SK-N-MC (cell line): ENCODE data around the gene CLSTN2.

Source experiments
- DNase-seq: peaks from one replicate; pipeline ENCODE4 v3.0.0-alpha.2; 2011; ENCODE audit warnings: low read depth, low spot score
- H3K27ac ChIP-seq: fragments of 200-600 bp; sonication (generic); 2 replicates; pipeline ENCODE4 v1.5.1; 2016; ENCODE audit warnings: mixed run types
- H3K36me3 ChIP-seq: fragments of 200-600 bp; sonication (generic); 2 replicates; pipeline ENCODE4 v1.6.1; 2017; ENCODE audit warnings: antibody characterized with exemption, low read length, mixed read lengths; ENCODE audit not compliant: insufficient read depth
- H3K4me3 ChIP-seq: fragments of 200-600 bp; sonication (generic); 2 replicates; pipeline ENCODE4 v1.5.1; 2016
- H3K9ac ChIP-seq: fragments of 200-600 bp; sonication (generic); 2 replicates; pipeline ENCODE4 v1.8.0; 2017; ENCODE audit warnings: mixed run types, mixed read lengths; ENCODE audit not compliant: insufficient read length
- H3K9me3 ChIP-seq: fragments of 200-600 bp; sonication (generic); 2 replicates; pipeline ENCODE4 v1.6.1; 2017; ENCODE audit warnings: low read depth, mild to moderate bottlenecking, antibody characterized with exemption, low read length, moderate library complexity, mixed read lengths
- EZH2 ChIP-seq: fragments of 200-600 bp; sonication (generic); IDR thresholded peaks from one replicate; pipeline ENCODE4 v1.6.1; 2017; ENCODE audit warnings: antibody characterized with exemption
- FOXP2 ChIP-seq: optimal IDR thresholded peaks from 2 replicates; pipeline ENCODE3; 2011; ENCODE audit warnings: mild to moderate bottlenecking, moderate library complexity; ENCODE audit not compliant: insufficient read depth; ENCODE audit errors: extremely low read length, control extremely low read depth
- POLR2AphosphoS5 ChIP-seq: IDR thresholded peaks from 2 replicates; pipeline ENCODE4 v1.6.1; 2012; ENCODE audit warnings: mild to moderate bottlenecking, low read depth, low read length, borderline replicate concordance

The CLSTN2 gene

DNA sequence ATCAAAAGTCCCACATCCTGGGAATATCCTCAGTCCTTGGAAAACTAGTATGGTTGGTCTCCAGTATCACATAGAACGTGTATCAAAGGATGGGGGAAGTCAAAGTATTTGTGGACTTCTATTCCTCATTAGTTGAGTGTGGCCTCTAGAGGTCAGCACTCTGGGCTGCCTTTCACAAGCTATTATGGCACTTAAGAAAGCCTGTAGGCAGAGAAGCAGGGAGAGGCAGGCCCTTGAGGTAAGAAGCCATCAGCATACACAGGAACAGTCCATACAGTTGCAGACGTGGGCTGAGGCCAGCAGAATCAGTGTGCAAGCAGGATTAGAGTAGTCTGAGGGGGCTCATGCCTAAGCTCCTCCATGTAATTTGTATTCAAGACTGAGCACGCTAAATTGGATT, 341.7 kb downstream of the CLSTN2 start:
- no peaks in the 10 kb centered on the region for H3K9me3 ChIP-seq
- H3K27ac ChIP-seq: no peak overlapping the region
- no peaks in the 10 kb centered on the region for H3K36me3 ChIP-seq
- TF ChIP-seq EZH2 (no peak), POLR2AphosphoS5 (no peak), FOXP2 (no peak)
- DNase-seq: no peak
- no peak overlapping the region for H3K9ac ChIP-seq
- no peak overlapping the region for H3K4me3 ChIP-seq

DNA sequence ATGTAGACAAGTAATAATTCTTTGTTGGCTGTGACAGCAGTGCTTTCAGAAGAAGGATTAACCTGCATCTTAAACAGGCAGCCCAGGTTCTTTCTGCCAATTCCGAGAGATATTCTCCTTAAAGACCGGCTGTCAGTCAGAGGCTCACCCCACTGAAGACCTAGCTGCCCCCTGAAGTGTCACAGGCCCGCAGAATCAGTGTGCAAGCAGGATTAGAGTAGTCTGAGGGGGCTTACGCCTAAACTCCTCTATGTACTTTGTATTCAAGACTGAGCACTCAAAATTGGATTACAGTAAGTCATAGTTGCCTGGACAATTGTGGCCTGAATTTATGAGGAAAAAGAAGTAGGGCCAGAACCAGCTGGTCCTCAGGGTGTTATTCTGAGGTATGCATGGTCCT, 342.9 kb downstream of the CLSTN2 start:
- DNase-seq: no peak
- H3K4me3 ChIP-seq: no peak overlapping the region
- no peak overlapping the region for H3K9ac ChIP-seq
- H3K9me3 ChIP-seq: no peaks in the 10 kb centered on the region
- TF ChIP-seq EZH2: no peak
- no peak overlapping the region for H3K27ac ChIP-seq
- H3K36me3 ChIP-seq: no peaks in the 10 kb centered on the region

DNA sequence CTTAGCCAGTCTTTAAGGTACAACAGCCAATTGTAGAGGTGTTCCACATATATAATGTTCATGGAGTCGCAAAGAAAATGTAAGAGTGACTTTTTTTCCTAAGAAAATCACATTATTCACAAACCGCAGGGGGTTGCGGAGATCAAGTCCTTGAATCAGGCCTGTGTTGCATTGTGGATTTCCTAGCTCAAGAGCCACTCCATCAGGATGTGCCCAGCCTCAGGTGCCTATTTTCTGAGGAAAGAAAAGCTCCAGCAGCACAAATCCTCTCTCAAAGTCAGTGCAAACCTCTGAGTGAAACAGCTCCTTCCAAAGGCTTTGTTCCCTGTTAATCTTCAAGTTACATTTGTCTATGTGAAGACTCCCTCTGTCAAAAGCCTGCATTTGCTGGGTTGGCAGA, 349.4 kb downstream of the CLSTN2 start:
- TF ChIP-seq POLR2AphosphoS5: no peak
- no peak for TF ChIP-seq EZH2
- TF ChIP-seq FOXP2: no peak
- no peak overlapping the region for H3K9ac ChIP-seq
- DNase-seq: no peak
- H3K9me3 ChIP-seq: no peaks in the 10 kb centered on the region
- no peak overlapping the region for H3K27ac ChIP-seq
- H3K4me3 ChIP-seq: no peak overlapping the region
- H3K36me3 ChIP-seq: no peaks in the 10 kb centered on the region

DNA sequence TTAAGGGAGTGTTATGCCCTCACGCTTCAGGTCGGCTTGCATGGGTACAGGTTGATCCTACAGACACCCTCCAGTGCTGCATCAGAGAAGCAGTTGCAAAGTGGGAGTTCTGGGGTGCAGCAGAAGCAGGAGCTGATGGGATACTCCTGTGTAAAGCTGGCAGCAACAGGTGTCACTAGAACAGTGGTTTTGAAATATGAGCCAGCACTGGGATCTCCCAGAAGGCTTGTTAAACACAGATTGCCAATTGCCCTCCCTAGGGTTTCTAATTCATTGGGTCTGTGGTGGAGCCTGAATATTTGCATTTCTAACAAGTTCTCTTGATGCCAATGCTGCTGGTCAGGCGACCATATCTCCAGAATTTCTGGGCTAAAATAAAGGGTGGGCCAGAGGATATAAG, 350.4 kb downstream of the CLSTN2 start:
- Histone ChIP-seq H3K4me3 (no peak overlapping the region), H3K9ac (no peak overlapping the region), H3K9me3 (no peaks in the 10 kb centered on the region), H3K36me3 (no peaks in the 10 kb centered on the region), H3K27ac (no peak overlapping the region)
- TF ChIP-seq FOXP2 (no peak), POLR2AphosphoS5 (no peak), EZH2 (no peak)
- no peak for DNase-seq

DNA sequence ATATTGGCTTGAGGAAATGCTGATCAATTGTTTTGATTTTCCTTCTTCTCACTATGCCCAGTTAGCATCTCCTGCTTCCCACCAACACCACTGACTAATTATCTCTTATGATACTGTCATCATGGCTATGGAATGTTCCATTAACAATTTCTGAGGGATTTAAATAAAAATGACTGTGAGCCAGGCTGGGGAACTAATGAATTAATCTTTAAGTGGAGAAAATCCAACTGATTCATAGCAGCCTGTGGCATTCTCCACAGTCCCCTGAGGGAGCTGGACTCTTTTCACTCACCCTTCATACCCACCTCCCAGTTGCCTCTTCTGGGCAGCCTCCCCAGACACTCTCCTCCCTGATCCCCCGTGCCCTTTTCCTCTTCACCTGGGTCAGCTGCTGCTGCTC, 353.6 kb downstream of the CLSTN2 start:
- no peaks in the 10 kb centered on the region for H3K9me3 ChIP-seq
- no peaks in the 10 kb centered on the region for H3K36me3 ChIP-seq
- no peak overlapping the region for H3K27ac ChIP-seq
- DNase-seq: no peak
- TF ChIP-seq EZH2 (no peak), FOXP2 (no peak), POLR2AphosphoS5 (no peak)
- no peak overlapping the region for H3K9ac ChIP-seq
- no peak overlapping the region for H3K4me3 ChIP-seq

DNA sequence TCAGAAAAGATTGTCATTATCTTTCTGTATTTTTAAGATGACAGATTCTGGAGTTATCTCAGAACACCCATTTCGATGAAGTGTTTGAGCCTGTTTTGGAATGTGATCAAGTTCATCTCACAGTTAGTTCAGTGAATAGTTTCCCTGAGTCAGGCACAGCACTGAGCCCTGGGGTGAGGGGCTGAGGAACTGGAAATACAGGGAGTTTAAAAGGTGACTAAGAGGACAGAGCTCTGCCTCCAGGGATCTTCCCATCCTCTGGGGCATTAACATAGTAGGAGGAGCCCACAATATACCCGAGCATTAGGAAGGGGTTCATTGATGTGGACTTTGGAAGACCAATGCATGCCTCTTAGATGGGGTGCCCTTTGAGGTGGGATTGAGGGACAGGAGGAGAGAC, 355.1 kb downstream of the CLSTN2 start:
- Histone ChIP-seq H3K36me3 (no peaks in the 10 kb centered on the region), H3K9me3 (no peaks in the 10 kb centered on the region), H3K27ac (no peak overlapping the region), H3K9ac (no peak overlapping the region), H3K4me3 (no peak overlapping the region)
- no peak for DNase-seq
- TF ChIP-seq FOXP2 (no peak), POLR2AphosphoS5 (no peak), EZH2 (no peak)

DNA sequence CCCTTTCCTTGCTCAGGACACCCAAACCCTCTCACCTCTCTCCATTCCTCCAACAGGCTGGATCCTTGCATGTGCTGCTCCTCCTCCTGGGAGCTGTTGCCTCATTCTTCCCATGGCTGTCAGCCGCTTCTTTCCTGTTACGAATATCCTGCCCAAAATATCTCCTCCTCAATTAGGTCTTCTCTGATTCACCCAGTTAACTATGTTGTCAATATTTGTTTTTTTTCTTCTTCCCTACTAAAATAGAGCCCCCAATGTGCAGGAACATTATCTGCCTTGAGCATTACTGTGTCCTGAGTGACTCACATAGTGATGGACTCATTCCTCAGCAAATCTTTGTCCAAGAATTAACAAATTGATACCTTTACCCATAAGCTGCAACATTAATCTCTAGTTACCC, 357.2 kb downstream of the CLSTN2 start:
- DNase-seq: no peak
- TF ChIP-seq EZH2: no peak
- no peak for TF ChIP-seq POLR2AphosphoS5
- no peak for TF ChIP-seq FOXP2
- H3K9ac ChIP-seq: no peak overlapping the region
- no peaks in the 10 kb centered on the region for H3K9me3 ChIP-seq
- no peaks in the 10 kb centered on the region for H3K36me3 ChIP-seq
- H3K27ac ChIP-seq: no peak overlapping the region
- no peak overlapping the region for H3K4me3 ChIP-seq

DNA sequence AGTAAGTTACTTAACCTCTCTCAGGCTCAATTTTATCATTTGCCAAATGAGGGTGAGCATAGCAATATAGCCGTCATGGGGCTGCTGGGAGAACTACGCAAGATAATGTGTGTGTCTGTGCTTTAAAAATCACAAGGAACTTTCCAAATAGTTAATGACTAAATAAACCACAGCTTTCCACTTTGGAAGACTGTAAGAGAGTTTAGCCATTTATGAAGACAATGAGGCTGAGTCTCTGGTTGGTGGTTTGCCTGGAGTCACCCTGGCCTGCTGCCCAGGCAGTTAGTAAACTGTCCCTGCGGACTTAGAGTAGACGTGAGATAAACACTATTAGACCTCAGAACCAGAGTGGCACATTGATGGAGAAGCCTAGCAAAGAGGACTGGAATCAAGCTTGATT, 357.7 kb downstream of the CLSTN2 start:
- Histone ChIP-seq H3K9ac (no peak overlapping the region), H3K9me3 (no peaks in the 10 kb centered on the region), H3K4me3 (no peak overlapping the region), H3K36me3 (no peaks in the 10 kb centered on the region), H3K27ac (no peak overlapping the region)
- TF ChIP-seq FOXP2: no peak
- no peak for TF ChIP-seq POLR2AphosphoS5
- no peak for TF ChIP-seq EZH2
- no peak for DNase-seq

DNA sequence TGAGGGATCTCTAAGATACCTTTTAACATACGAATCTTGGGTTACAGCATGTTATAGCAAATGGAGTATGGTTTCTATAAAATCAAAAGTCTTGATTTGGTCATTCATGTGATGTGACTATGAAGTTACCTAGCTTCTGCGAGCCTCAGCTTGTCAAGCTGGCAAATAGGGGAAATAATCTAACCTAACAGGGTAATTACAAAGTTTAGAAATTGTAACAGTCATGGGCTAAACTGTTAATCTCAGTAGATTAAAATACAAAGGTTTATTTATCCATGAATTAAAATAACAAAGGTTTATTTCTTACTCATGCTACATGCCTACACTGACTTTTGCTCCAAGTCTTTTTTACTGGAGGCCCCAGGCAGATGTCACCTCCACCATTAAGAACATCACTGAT, 359.1 kb downstream of the CLSTN2 start:
- Histone ChIP-seq H3K9me3 (no peaks in the 10 kb centered on the region), H3K36me3 (no peaks in the 10 kb centered on the region), H3K4me3 (no peak overlapping the region), H3K9ac (no peak overlapping the region), H3K27ac (no peak overlapping the region)
- no peak for DNase-seq
- TF ChIP-seq FOXP2 (no peak), EZH2 (no peak), POLR2AphosphoS5 (no peak)
